ENCODE results near the gene HOATZ.

Gene HOATZ

GRCh38 chr11:111514216-111515031 is at the start of gene HOATZ:
Gene HOATZ, plus strand, starts transcription at chr11:111514778. Its CDS starts 7 bp downstream, at chr11:111514785.
- no peak within 1 kb of the TSS for H3K4me3 Mint-ChIP-seq
- H3K9me3 Mint-ChIP-seq = no peaks in the 10 kb centered on the region
- peaks cover 1% of the 10 kb centered on the region for H3K36me3 Mint-ChIP-seq (ENCODE audit: insufficient read depth)
- no peak for DNase-seq (ENCODE audit: low spot score in 2 of 2)
- H3K27ac Mint-ChIP-seq (ENCODE audit: low read depth) = no peak within 1 kb of the TSS
- H3K27me3 Mint-ChIP-seq = peaks cover 53% of the 10 kb centered on the region
- ATAC-seq (replicated peaks; ENCODE audit: extremely low read depth, poor library complexity, severe bottlenecking) = no peak
- no peaks in the 10 kb centered on the region for H3K4me1 Mint-ChIP-seq

- peaks cover 37% of the 10 kb centered on the region for H3K27me3 Mint-ChIP-seq
- no peaks in the 10 kb centered on the region for H3K9me3 Mint-ChIP-seq
- H3K36me3 Mint-ChIP-seq (ENCODE audit: insufficient read depth) = peaks cover 2% of the 10 kb centered on the region
- no peaks in the 10 kb centered on the region for H3K4me1 Mint-ChIP-seq
- H3K27ac Mint-ChIP-seq (ENCODE audit: low read depth) = no peak overlapping the region
- ATAC-seq (replicated peaks; ENCODE audit: extremely low read depth, poor library complexity, severe bottlenecking) (no peak), DNase-seq (ENCODE audit: low spot score in 2 of 2) (no peak)
- H3K4me3 Mint-ChIP-seq = no peak overlapping the region
Measured at GRCh38 chr11:111465400-111465799, 49.2 kb upstream of the HOATZ start.

- H3K36me3 Mint-ChIP-seq (ENCODE audit: insufficient read depth) = peaks cover 2% of the 10 kb centered on the region
- peaks cover 24% of the 10 kb centered on the region for H3K27me3 Mint-ChIP-seq
- H3K4me1 Mint-ChIP-seq = no peaks in the 10 kb centered on the region
- no peak for DNase-seq (ENCODE audit: low spot score in 2 of 2)
- H3K27ac Mint-ChIP-seq (ENCODE audit: low read depth) = no peak overlapping the region
- ATAC-seq (replicated peaks; ENCODE audit: extremely low read depth, poor library complexity, severe bottlenecking) = no peak
- no peak overlapping the region for H3K4me3 Mint-ChIP-seq
- H3K9me3 Mint-ChIP-seq = no peaks in the 10 kb centered on the region
Measured at GRCh38 chr11:111466615-111467014, 48.0 kb upstream of the HOATZ start.

GRCh38 chr11:111469200-111469599 is 45.4 kb upstream of the HOATZ start:
- no peaks in the 10 kb centered on the region for H3K4me1 Mint-ChIP-seq
- peaks cover 2% of the 10 kb centered on the region for H3K36me3 Mint-ChIP-seq (ENCODE audit: insufficient read depth)
- no peaks in the 10 kb centered on the region for H3K9me3 Mint-ChIP-seq

GRCh38 chr11:111472228-111472627 is 42.4 kb upstream of the HOATZ start:
- Mint-ChIP-seq H3K36me3 (ENCODE audit: insufficient read depth) (no peaks in the 10 kb centered on the region), H3K27me3 (peaks cover 7% of the 10 kb centered on the region), H3K9me3 (no peaks in the 10 kb centered on the region), H3K4me3 (no peak overlapping the region), H3K27ac (ENCODE audit: low read depth) (no peak overlapping the region), H3K4me1 (no peaks in the 10 kb centered on the region)
- ATAC-seq (replicated peaks; ENCODE audit: extremely low read depth, poor library complexity, severe bottlenecking) (no peak), DNase-seq (ENCODE audit: low spot score in 2 of 2) (no peak)

More at GRCh38 chr11:111469200-111469599, 45.4 kb upstream of the HOATZ start:
- no peak for DNase-seq (ENCODE audit: low spot score in 2 of 2)
- H3K27ac Mint-ChIP-seq (ENCODE audit: low read depth) = no peak overlapping the region
- H3K27me3 Mint-ChIP-seq = peaks cover 7% of the 10 kb centered on the region
- no peak for ATAC-seq (replicated peaks; ENCODE audit: extremely low read depth, poor library complexity, severe bottlenecking)
- H3K4me3 Mint-ChIP-seq = no peak overlapping the region

GRCh38 chr11:111474432-111474831 is 40.1 kb upstream of the HOATZ start:
- Mint-ChIP-seq H3K27me3 (peaks cover 29% of the 10 kb centered on the region), H3K4me3 (no peak overlapping the region), H3K9me3 (no peaks in the 10 kb centered on the region), H3K4me1 (no peaks in the 10 kb centered on the region), H3K27ac (ENCODE audit: low read depth) (no peak overlapping the region), H3K36me3 (ENCODE audit: insufficient read depth) (no peaks in the 10 kb centered on the region)
- DNase-seq (ENCODE audit: low spot score in 2 of 2) (no peak), ATAC-seq (replicated peaks; ENCODE audit: extremely low read depth, poor library complexity, severe bottlenecking) (no peak)

- no peaks in the 10 kb centered on the region for H3K9me3 Mint-ChIP-seq
- no peaks in the 10 kb centered on the region for H3K36me3 Mint-ChIP-seq (ENCODE audit: insufficient read depth)
Measured at GRCh38 chr11:111476366-111476765, 38.2 kb upstream of the HOATZ start.

GRCh38 chr11:111476956-111477355 is 37.6 kb upstream of the HOATZ start:
- no peak for DNase-seq (ENCODE audit: low spot score in 2 of 2)
- H3K27ac Mint-ChIP-seq (ENCODE audit: low read depth) = no peak overlapping the region
- peaks cover 46% of the 10 kb centered on the region for H3K27me3 Mint-ChIP-seq
- no peaks in the 10 kb centered on the region for H3K4me1 Mint-ChIP-seq
- no peak for ATAC-seq (replicated peaks; ENCODE audit: extremely low read depth, poor library complexity, severe bottlenecking)
- H3K9me3 Mint-ChIP-seq = no peaks in the 10 kb centered on the region
- H3K36me3 Mint-ChIP-seq (ENCODE audit: insufficient read depth) = no peaks in the 10 kb centered on the region
- no peak overlapping the region for H3K4me3 Mint-ChIP-seq

More at GRCh38 chr11:111476366-111476765, 38.2 kb upstream of the HOATZ start:
- no peak overlapping the region for H3K4me3 Mint-ChIP-seq
- no peak overlapping the region for H3K27ac Mint-ChIP-seq (ENCODE audit: low read depth)
- no peak for ATAC-seq (replicated peaks; ENCODE audit: extremely low read depth, poor library complexity, severe bottlenecking)
- DNase-seq (ENCODE audit: low spot score in 2 of 2) = no peak
- no peaks in the 10 kb centered on the region for H3K4me1 Mint-ChIP-seq
- peaks cover 46% of the 10 kb centered on the region for H3K27me3 Mint-ChIP-seq

GRCh38 chr11:111477898-111478297 is 36.7 kb upstream of the HOATZ start:
- Mint-ChIP-seq H3K4me1 (no peaks in the 10 kb centered on the region), H3K27ac (ENCODE audit: low read depth) (no peak overlapping the region), H3K36me3 (ENCODE audit: insufficient read depth) (no peaks in the 10 kb centered on the region), H3K27me3 (peaks cover 46% of the 10 kb centered on the region), H3K4me3 (no peak overlapping the region), H3K9me3 (peaks cover under 1% of the 10 kb centered on the region)
- no peak for ATAC-seq (replicated peaks; ENCODE audit: extremely low read depth, poor library complexity, severe bottlenecking)
- no peak for DNase-seq (ENCODE audit: low spot score in 2 of 2)

GRCh38 chr11:111479666-111480065 is 34.9 kb upstream of the HOATZ start:
- no peaks in the 10 kb centered on the region for H3K36me3 Mint-ChIP-seq (ENCODE audit: insufficient read depth)
- no peaks in the 10 kb centered on the region for H3K4me1 Mint-ChIP-seq
- no peak for ATAC-seq (replicated peaks; ENCODE audit: extremely low read depth, poor library complexity, severe bottlenecking)
- H3K27ac Mint-ChIP-seq (ENCODE audit: low read depth) = no peak overlapping the region
- no peak for DNase-seq (ENCODE audit: low spot score in 2 of 2)
- no peak overlapping the region for H3K4me3 Mint-ChIP-seq
- peaks cover 15% of the 10 kb centered on the region for H3K9me3 Mint-ChIP-seq
- H3K27me3 Mint-ChIP-seq = peaks cover 63% of the 10 kb centered on the region

- no peaks in the 10 kb centered on the region for H3K4me1 Mint-ChIP-seq
- H3K4me3 Mint-ChIP-seq = no peak overlapping the region
- peaks cover 78% of the 10 kb centered on the region for H3K27me3 Mint-ChIP-seq
- H3K9me3 Mint-ChIP-seq = peaks cover 28% of the 10 kb centered on the region
- DNase-seq (ENCODE audit: low spot score in 2 of 2) (no peak), ATAC-seq (replicated peaks; ENCODE audit: extremely low read depth, poor library complexity, severe bottlenecking) (no peak)
- no peaks in the 10 kb centered on the region for H3K36me3 Mint-ChIP-seq (ENCODE audit: insufficient read depth)
- H3K27ac Mint-ChIP-seq (ENCODE audit: low read depth) = no peak overlapping the region
Measured at GRCh38 chr11:111483431-111483830, 31.1 kb upstream of the HOATZ start.

GRCh38 chr11:111490496-111490895 is 24.1 kb upstream of the HOATZ start:
- Mint-ChIP-seq H3K4me3 (no peak overlapping the region), H3K27me3 (peaks cover 53% of the 10 kb centered on the region), H3K4me1 (no peaks in the 10 kb centered on the region), H3K9me3 (peaks cover 14% of the 10 kb centered on the region), H3K27ac (ENCODE audit: low read depth) (no peak overlapping the region), H3K36me3 (ENCODE audit: insufficient read depth) (peaks cover 3% of the 10 kb centered on the region)
- ATAC-seq (replicated peaks; ENCODE audit: extremely low read depth, poor library complexity, severe bottlenecking) (no peak), DNase-seq (ENCODE audit: low spot score in 2 of 2) (no peak)

- DNase-seq (ENCODE audit: low spot score in 2 of 2) = no peak
- Mint-ChIP-seq H3K27ac (ENCODE audit: low read depth) (no peak overlapping the region), H3K4me3 (no peak overlapping the region), H3K36me3 (ENCODE audit: insufficient read depth) (peaks cover 3% of the 10 kb centered on the region), H3K9me3 (no peaks in the 10 kb centered on the region), H3K4me1 (no peaks in the 10 kb centered on the region), H3K27me3 (peaks cover 42% of the 10 kb centered on the region)
- ATAC-seq (replicated peaks; ENCODE audit: extremely low read depth, poor library complexity, severe bottlenecking) = no peak
Measured at GRCh38 chr11:111494040-111494439, 20.5 kb upstream of the HOATZ start.

Measured in central memory CD8-positive, alpha-beta T cell (primary cell).